MM.1S (cell line): Measurements from ENCODE around the gene ETHE1.

ENCODE experiments used
- CTCF ChIP-seq: fragments of 300-600 bp; sonication (generic); IDR thresholded peaks from 2 replicates; pipeline ENCODE4 v1.5.1; 2016; ENCODE audit warnings: antibody characterized with exemption, low read length, mixed read lengths
- EZH2 ChIP-seq: fragments of 300-600 bp; sonication (generic); optimal IDR thresholded peaks from 2 replicates; pipeline ENCODE3; 2017; ENCODE audit warnings: low read depth, mild to moderate bottlenecking, antibody characterized with exemption, low read length, mixed read lengths

- TF ChIP-seq EZH2 (no peak), CTCF (no peak)
Measured at GRCh38 chr19:43561139-43561970, 34.4 kb upstream of the ETHE1 start.
